ENCODE measurements around the gene OTOF. TPM values are rescaled to one million over a fixed set of nuclear protein-coding genes. Genes with fewer than 3 reads are reported as not detected.

The OTOF gene
- total RNA-seq, 1 donor from 2014 or later = 0.18 TPM

GRCh38 chr2:26503231-26503880 lies 25.4 kb upstream of the OTOF start:
- DNase-seq (ENCODE audit: extremely low read depth, low read depth, low spot score) = no peak

- DNase-seq (ENCODE audit: extremely low read depth, low read depth, low spot score) = no peak
Observed at GRCh38 chr2:26500406-26500805, 22.5 kb upstream of the OTOF start.

GRCh38 chr2:26495705-26496297 lies 17.9 kb upstream of the OTOF start:
- DNase-seq (ENCODE audit: extremely low read depth, low read depth, low spot score) = no peak

- DNase-seq (ENCODE audit: extremely low read depth, low read depth, low spot score) = no peak
Observed at GRCh38 chr2:26494891-26495290, 17.0 kb upstream of the OTOF start.

- DNase-seq (ENCODE audit: extremely low read depth, low read depth, low spot score) = no peak
Observed at GRCh38 chr2:26494199-26494598, 16.3 kb upstream of the OTOF start.

GRCh38 chr2:26493566-26493965 lies 15.6 kb upstream of the OTOF start:
- DNase-seq (ENCODE audit: extremely low read depth, low read depth, low spot score) = no peak

GRCh38 chr2:26492749-26493515 lies 15.0 kb upstream of the OTOF start:
- no peak for DNase-seq (ENCODE audit: extremely low read depth, low read depth, low spot score)

GRCh38 chr2:26491563-26492167 lies 13.7 kb upstream of the OTOF start:
- no peak for DNase-seq (ENCODE audit: extremely low read depth, low read depth, low spot score)

GRCh38 chr2:26489213-26489850 lies 11.4 kb upstream of the OTOF start:
- no peak for DNase-seq (ENCODE audit: extremely low read depth, low read depth, low spot score)

- DNase-seq (ENCODE audit: extremely low read depth, low read depth, low spot score) = no peak
Observed at GRCh38 chr2:26488463-26489212, 10.7 kb upstream of the OTOF start.

- DNase-seq (ENCODE audit: extremely low read depth, low read depth, low spot score) = no peak
Observed at GRCh38 chr2:26487192-26487591, 9.3 kb upstream of the OTOF start.

GRCh38 chr2:26486789-26487188 lies 8.9 kb upstream of the OTOF start:
- DNase-seq (ENCODE audit: extremely low read depth, low read depth, low spot score) = no peak

- DNase-seq (ENCODE audit: extremely low read depth, low read depth, low spot score) = no peak
Observed at GRCh38 chr2:26485725-26486418, 7.9 kb upstream of the OTOF start.

GRCh38 chr2:26485099-26485498 lies 7.2 kb upstream of the OTOF start:
- no peak for DNase-seq (ENCODE audit: extremely low read depth, low read depth, low spot score)

GRCh38 chr2:26484579-26484978 lies 6.7 kb upstream of the OTOF start:
- DNase-seq (ENCODE audit: extremely low read depth, low read depth, low spot score) = no peak

GRCh38 chr2:26483957-26484565 lies 6.1 kb upstream of the OTOF start:
- no peak for DNase-seq (ENCODE audit: extremely low read depth, low read depth, low spot score)

- no peak for DNase-seq (ENCODE audit: extremely low read depth, low read depth, low spot score)
Observed at GRCh38 chr2:26483516-26483915, 5.6 kb upstream of the OTOF start.

GRCh38 chr2:26483027-26483326 lies 5.1 kb upstream of the OTOF start:
- DNase-seq (ENCODE audit: extremely low read depth, low read depth, low spot score) = no peak

GRCh38 chr2:26482211-26483026 lies 4.5 kb upstream of the OTOF start:
- no peak for DNase-seq (ENCODE audit: extremely low read depth, low read depth, low spot score)
